Measurements from ENCODE around the gene SPDYA.
A peak's percentile ranks its signal among the peaks of the same experiment; 100 is the strongest.
"Not testable (repeated sequence)": the region's sequence is repeated elsewhere in the genome, so short reads cannot be mapped to it uniquely, and the experiment has no call there.

SPDYA gene

GRCh38 chr2:28810384-28811285 lies at the start of gene SPDYA:
Gene SPDYA, plus strand, starts transcription at chr2:28810834. Its CDS starts 5,181 bp downstream, at chr2:28816015.
- no peak for DNase-seq

GRCh38 chr2:28761420-28761819 lies 49.2 kb upstream of the SPDYA start:
- DNase-seq = no peak

- no peak for DNase-seq
Observed at GRCh38 chr2:28764909-28765711, 45.5 kb upstream of the SPDYA start.

GRCh38 chr2:28766070-28766469 lies 44.6 kb upstream of the SPDYA start:
- no peak for DNase-seq

GRCh38 chr2:28767337-28767736 lies 43.3 kb upstream of the SPDYA start:
- DNase-seq = no peak

GRCh38 chr2:28768422-28768821 lies 42.2 kb upstream of the SPDYA start:
- no peak for DNase-seq

GRCh38 chr2:28768952-28769351 lies 41.7 kb upstream of the SPDYA start:
- no peak for DNase-seq

- DNase-seq = no peak
Observed at GRCh38 chr2:28772351-28772750, 38.3 kb upstream of the SPDYA start.

- no peak for DNase-seq
Observed at GRCh38 chr2:28776471-28776870, 34.2 kb upstream of the SPDYA start.

- DNase-seq = no peak
Observed at GRCh38 chr2:28778392-28778791, 32.2 kb upstream of the SPDYA start.

- DNase-seq = no peak
Observed at GRCh38 chr2:28779001-28779400, 31.6 kb upstream of the SPDYA start.

- peak; percentile 59 for DNase-seq
Observed at GRCh38 chr2:28780496-28780895, 30.1 kb upstream of the SPDYA start.

- DNase-seq = no peak
Observed at GRCh38 chr2:28782423-28782822, 28.2 kb upstream of the SPDYA start.

- not testable (repeated sequence) for DNase-seq
Observed at GRCh38 chr2:28784570-28784969, 26.1 kb upstream of the SPDYA start.

- DNase-seq = no peak
Observed at GRCh38 chr2:28796620-28797019, 14.0 kb upstream of the SPDYA start.

- DNase-seq = no peak
Observed at GRCh38 chr2:28801726-28802125, 8.9 kb upstream of the SPDYA start.

- no peak for DNase-seq
Observed at GRCh38 chr2:28802975-28803429, 7.6 kb upstream of the SPDYA start.

GRCh38 chr2:28809927-28810326 lies 707 bp upstream of the SPDYA start:
- DNase-seq = no peak

GRCh38 chr2:28818053-28818452 lies 7.4 kb downstream of the SPDYA start:
- DNase-seq = no peak

- DNase-seq = peak; percentile 29
Observed at GRCh38 chr2:28821295-28821958, 10.8 kb downstream of the SPDYA start.

GRCh38 chr2:28822036-28822435 lies 11.4 kb downstream of the SPDYA start:
- no peak for DNase-seq

GRCh38 chr2:28824207-28824606 lies 13.6 kb downstream of the SPDYA start:
- DNase-seq = no peak

- DNase-seq = no peak
Observed at GRCh38 chr2:28824870-28825269, 14.2 kb downstream of the SPDYA start.

Data from NCI-H1105 treated with DMSO at 0.1 percent for 48 hours (cell line).